Upper lobe of left lung (tissue), 6 donors: ENCODE results near the gene SHMT1. TPM values are rescaled to one million over a fixed set of nuclear protein-coding genes. Genes with fewer than 3 reads are reported as not detected.
A peak's percentile ranks its signal among the peaks of the same experiment; 100 is the strongest.
"Not testable (repeated sequence)": the region's sequence is repeated elsewhere in the genome, so short reads cannot be mapped to it uniquely, and the experiment has no call there.

ENCODE experiments used
- ATAC-seq, 2 donors: fragments of 200-7000 bp; cut with Tn5 transposase; one replicate each; pipeline ENCODE4 v1.9.1; 2022; ENCODE audit warnings: mild to moderate bottlenecking in 2 of 2, moderate library complexity in 2 of 2; ENCODE audit not compliant: low FRiP score in 2 of 2
- DNase-seq, 2 donors: peaks; one replicate each; pipeline ENCODE4 v3.0.0-alpha.2; 2019 to 2020
- H3K27ac ChIP-seq, 4 donors: fragments of 200-600 bp; sonication (generic); one replicate each; pipeline ENCODE4 v1.5.1; 2016 to 2019
- H3K27me3 ChIP-seq, 4 donors: fragments of 200-600 bp; sonication (generic); one replicate each; pipeline ENCODE4 v1.5.1; 2017 to 2019
- H3K36me3 ChIP-seq, 4 donors: fragments of 200-600 bp; sonication (generic); one replicate each; pipeline ENCODE4 v1.5.1; 2016 to 2019
- H3K4me1 ChIP-seq, 4 donors: fragments of 200-600 bp; sonication (generic); one replicate each; pipeline ENCODE4 v1.5.1; 2018 to 2019
- H3K4me3 ChIP-seq, 4 donors: fragments of 200-600 bp; sonication (generic); one replicate each; pipeline ENCODE4 v1.5.1; 2017 to 2019; ENCODE audit warnings: mild to moderate bottlenecking in 2 of 4, moderate library complexity in 1 of 4
- H3K9me3 ChIP-seq, 4 donors: fragments of 200-600 bp; sonication (generic); one replicate each; pipeline ENCODE4 v1.5.1; 2018 to 2019
- EP300 ChIP-seq, 4 donors: sonication (generic); formaldehyde crosslinking; IDR thresholded peaks; one replicate each; pipeline ENCODE4 v1.5.1; 2017; ENCODE audit warnings: antibody characterized with exemption in 4 of 4, control low read depth in 2 of 4
- POLR2A ChIP-seq, 4 donors: fragments of 450-650 bp; IDR thresholded peaks; one replicate each; pipeline ENCODE4 v1.5.1; 2016 to 2017; ENCODE audit warnings: antibody characterized with exemption in 4 of 4, mild to moderate bottlenecking in 2 of 4
- POLR2AphosphoS5 ChIP-seq, 2 donors: sonication (generic); formaldehyde crosslinking; IDR thresholded peaks; one replicate each; pipeline ENCODE4 v1.5.1; 2017; ENCODE audit warnings: antibody characterized with exemption in 2 of 2
- WGBS, 2 donors: methylation state at CpG; one replicate each; pipeline ENCODE4 v1.1.5; 2017 to 2018; 5-methylcytosine and 5-hydroxymethylcytosine counted together
- total RNA-seq, 6 donors: library from RNA; depleted of rRNA in 4 of 6; stranded (reverse); fragments of >200 nt in 4 of 6; gene quantifications; one replicate each; pipeline versions ENCODE4 v1.1.0 to v1.2.1, GENCODE V29; 2016 to 2021
- TF ChIP-seq, protein P1 (sequence below), 6 experiments: fragments of 450-650 bp in 4 of 6; fragments of 200-600 bp in 2 of 6; sonication (generic) in 2 of 6; IDR thresholded peaks; one replicate each; pipeline ENCODE4 v1.5.1; 2016 to 2019; ENCODE audit warnings: antibody characterized with exemption in 6 of 6
- donor health status: DM: no; HTN: no; CAD: no; lungs with moderate emphysema.
- donor health status: DM: no; HTN: yes; CAD: no; lungs with severe emphysema.

SHMT1 gene
- total RNA-seq, 6 donors from 2014 or later = 27.3 to 54.5 (median 42.5) TPM

- peaks cover 9 to 45% (median 31%) of the 10 kb centered on the region in 4 donors for H3K36me3 ChIP-seq
- peak in 1 of 2 donors; percentile 70 for DNase-seq
These were observed 6.7 kb downstream of the SHMT1 start for GRCh38 chr17:18356624-18357023.

GRCh38 chr17:18353541-18353940, 9.8 kb downstream of the SHMT1 start:
- H3K9me3 ChIP-seq = no peaks in the 10 kb centered on the region
- H3K27ac ChIP-seq = no peak overlapping the region
- H3K4me3 ChIP-seq = no peak overlapping the region
- DNase-seq (no peak), ATAC-seq (no peak)
- WGBS, 2 donors = 94 to 96% methylated on average over 6 of the region's 6 CpGs
- no peak for TF ChIP-seq POLR2A (IDR thresholded peaks at IDR 0.05)
- no peak for TF ChIP-seq EP300 (IDR thresholded peaks at IDR 0.05)
- TF ChIP-seq POLR2AphosphoS5 (IDR thresholded peaks at IDR 0.05) = no peak
- TF ChIP-seq, protein P1, sequence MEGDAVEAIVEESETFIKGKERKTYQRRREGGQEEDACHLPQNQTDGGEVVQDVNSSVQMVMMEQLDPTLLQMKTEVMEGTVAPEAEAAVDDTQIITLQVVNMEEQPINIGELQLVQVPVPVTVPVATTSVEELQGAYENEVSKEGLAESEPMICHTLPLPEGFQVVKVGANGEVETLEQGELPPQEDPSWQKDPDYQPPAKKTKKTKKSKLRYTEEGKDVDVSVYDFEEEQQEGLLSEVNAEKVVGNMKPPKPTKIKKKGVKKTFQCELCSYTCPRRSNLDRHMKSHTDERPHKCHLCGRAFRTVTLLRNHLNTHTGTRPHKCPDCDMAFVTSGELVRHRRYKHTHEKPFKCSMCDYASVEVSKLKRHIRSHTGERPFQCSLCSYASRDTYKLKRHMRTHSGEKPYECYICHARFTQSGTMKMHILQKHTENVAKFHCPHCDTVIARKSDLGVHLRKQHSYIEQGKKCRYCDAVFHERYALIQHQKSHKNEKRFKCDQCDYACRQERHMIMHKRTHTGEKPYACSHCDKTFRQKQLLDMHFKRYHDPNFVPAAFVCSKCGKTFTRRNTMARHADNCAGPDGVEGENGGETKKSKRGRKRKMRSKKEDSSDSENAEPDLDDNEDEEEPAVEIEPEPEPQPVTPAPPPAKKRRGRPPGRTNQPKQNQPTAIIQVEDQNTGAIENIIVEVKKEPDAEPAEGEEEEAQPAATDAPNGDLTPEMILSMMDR (IDR thresholded peaks at IDR 0.05) = no peak
- peaks cover 17 to 51% (median 42%) of the 10 kb centered on the region in 4 donors for H3K36me3 ChIP-seq
- H3K4me1 ChIP-seq = peaks cover 3 to 17% (median 12%) of the 10 kb centered on the region in 4 donors
- no peaks in the 10 kb centered on the region for H3K27me3 ChIP-seq

More at GRCh38 chr17:18356624-18357023, 6.7 kb downstream of the SHMT1 start:
- Histone ChIP-seq H3K4me1 (peaks cover 3 to 18% (median 13%) of the 10 kb centered on the region in 4 donors), H3K27ac (peak overlapping the region in 3 of 4 donors; percentile 35 to 64 (median 59)), H3K9me3 (no peaks in the 10 kb centered on the region), H3K4me3 (no peak overlapping the region), H3K27me3 (no peaks in the 10 kb centered on the region)
- no peak for TF ChIP-seq POLR2A (IDR thresholded peaks at IDR 0.05)
- TF ChIP-seq, protein P1 (IDR thresholded peaks at IDR 0.05) = no peak
- TF ChIP-seq EP300 (IDR thresholded peaks at IDR 0.05) = no peak
- no peak for TF ChIP-seq POLR2AphosphoS5 (IDR thresholded peaks at IDR 0.05)
- WGBS, 2 donors = 71 to 81% methylated on average over 10 of the region's 10 CpGs
- ATAC-seq = peak; percentile 77 to 87

GRCh38 chr17:18344021-18344420, 19.3 kb downstream of the SHMT1 start:
- peaks cover 21 to 65% (median 58%) of the 10 kb centered on the region in 4 donors for H3K36me3 ChIP-seq
- no peaks in the 10 kb centered on the region for H3K4me1 ChIP-seq
- 85 to 86% methylated on average over 5 of the region's 5 CpGs for WGBS, 2 donors
- no peaks in the 10 kb centered on the region for H3K9me3 ChIP-seq
- no peak for ATAC-seq
- DNase-seq = no peak
- TF ChIP-seq POLR2A (IDR thresholded peaks at IDR 0.05) (no peak), POLR2AphosphoS5 (IDR thresholded peaks at IDR 0.05) (no peak), EP300 (IDR thresholded peaks at IDR 0.05) (no peak)
- TF ChIP-seq, protein P1 (IDR thresholded peaks at IDR 0.05) = no peak
- H3K4me3 ChIP-seq = no peak overlapping the region
- no peak overlapping the region for H3K27ac ChIP-seq
- H3K27me3 ChIP-seq = no peaks in the 10 kb centered on the region

- WGBS, 2 donors = 99% methylated on average over 8 to 13 of the region's 13 CpGs
- no peak for ATAC-seq
- no peak overlapping the region for H3K4me3 ChIP-seq
- H3K27ac ChIP-seq = no peak overlapping the region
- H3K36me3 ChIP-seq = peaks cover 24 to 48% (median 42%) of the 10 kb centered on the region in 4 donors
- no peaks in the 10 kb centered on the region for H3K27me3 ChIP-seq
- TF ChIP-seq, protein P1 (IDR thresholded peaks at IDR 0.05) = no peak
- no peak for TF ChIP-seq EP300 (IDR thresholded peaks at IDR 0.05)
- no peak for TF ChIP-seq POLR2A (IDR thresholded peaks at IDR 0.05)
- TF ChIP-seq POLR2AphosphoS5 (IDR thresholded peaks at IDR 0.05) = no peak
- H3K9me3 ChIP-seq = no peaks in the 10 kb centered on the region
- DNase-seq = no peak
- no peaks in the 10 kb centered on the region for H3K4me1 ChIP-seq
These were observed 23.4 kb downstream of the SHMT1 start for GRCh38 chr17:18339933-18340332.

GRCh38 chr17:18338158-18338557, 25.2 kb downstream of the SHMT1 start:
- H3K9me3 ChIP-seq, H3K4me1 ChIP-seq, H3K27ac ChIP-seq, DNase-seq, H3K27me3 ChIP-seq, ATAC-seq, H3K4me3 ChIP-seq: not testable (repeated sequence)
- WGBS, 2 donors = 96% methylated on average over 22 of the region's 25 CpGs; no CpG with 5 or more reads in 1 of the 2 donors
- peaks cover 25 to 54% (median 45%) of the 10 kb centered on the region in 4 donors for H3K36me3 ChIP-seq
